G401.6 (cell line): ENCODE results near the gene NKRF.

Experiments
- FAIRE-seq: peaks from 2 replicates; lab custom pipeline; 2012; peaks lifted over from hg19 to GRCh38; lab: Jason Lieb, UNC

NKRF gene

GRCh38 chrX:119607018-119607389, 780 bp upstream of the NKRF start:
- no peak for FAIRE-seq

- FAIRE-seq: no peak
Measured at GRCh38 chrX:119605464-119606279, 552 bp downstream of the NKRF start.

- no peak for FAIRE-seq
Measured at GRCh38 chrX:119604766-119605463, 1.3 kb downstream of the NKRF start.

- no peak for FAIRE-seq
Measured at GRCh38 chrX:119602701-119603255, 3.4 kb downstream of the NKRF start.

GRCh38 chrX:119589810-119590209, 16.4 kb downstream of the NKRF start:
- FAIRE-seq: no peak

- FAIRE-seq: no peak
Measured at GRCh38 chrX:119583431-119584059, 22.7 kb downstream of the NKRF start.

- no peak for FAIRE-seq
Measured at GRCh38 chrX:119579414-119579813, 26.8 kb downstream of the NKRF start.

- FAIRE-seq: peak; percentile 96
Measured at GRCh38 chrX:119574394-119575266, 31.6 kb downstream of the NKRF start, which contains the start of gene UBE2A. TSS of gene UBE2A (plus strand) at chrX:119574563. CDS start at chrX:119574712, 149 bp downstream.

- FAIRE-seq: no peak
Measured at GRCh38 chrX:119573840-119574393, 32.3 kb downstream of the NKRF start.

GRCh38 chrX:119573222-119573621, 33.0 kb downstream of the NKRF start:
- FAIRE-seq: no peak

GRCh38 chrX:119570351-119570835, 35.8 kb downstream of the NKRF start:
- no peak for FAIRE-seq

GRCh38 chrX:119565107-119565663, 41.0 kb downstream of the NKRF start, which contains the start of gene STEEP1:
TSS of gene STEEP1 (minus strand) at chrX:119565409. CDS start at chrX:119565355, 54 bp downstream.
- peak; percentile 96 for FAIRE-seq

- no peak for FAIRE-seq
Measured at GRCh38 chrX:119552508-119552907, 53.7 kb downstream of the NKRF start.

- no peak for FAIRE-seq
Measured at GRCh38 chrX:119549327-119550016, 56.8 kb downstream of the NKRF start.

- FAIRE-seq: no peak
Measured at GRCh38 chrX:119541188-119541587, 65.0 kb downstream of the NKRF start.

GRCh38 chrX:119539872-119540271, 66.4 kb downstream of the NKRF start:
- FAIRE-seq: no peak
